Transverse colon (tissue), 4 donors: ENCODE data around the gene INO80D. TPM values are rescaled to one million over a fixed set of nuclear protein-coding genes. Genes with fewer than 3 reads are reported as not detected.

Experiments
- DNase-seq: peaks from one replicate; pipeline ENCODE4 v3.0.0-alpha.2; 2019
- H3K27ac ChIP-seq, 4 donors: fragments of 200-600 bp; sonication (generic); 2 replicates each; pipeline ENCODE4 v1.5.1; 2016 to 2018; ENCODE audit warnings: inconsistent platforms in 4 of 4
- H3K27me3 ChIP-seq: fragments of 200-600 bp; sonication (generic); 2 replicates; pipeline ENCODE4 v1.5.1; 2017; ENCODE audit warnings: inconsistent platforms
- H3K36me3 ChIP-seq, 4 donors: fragments of 200-600 bp; sonication (generic); 2 replicates each; pipeline ENCODE4 v1.5.1; 2017 to 2019; ENCODE audit warnings: inconsistent platforms in 4 of 4
- H3K4me1 ChIP-seq, 4 donors: fragments of 200-600 bp; sonication (generic); 2 replicates each; pipeline ENCODE4 v1.5.1; 2017 to 2020; ENCODE audit warnings: inconsistent platforms in 4 of 4
- H3K4me3 ChIP-seq, 4 donors: fragments of 200-600 bp; sonication (generic); 1 replicate in 1 of 4; 2 replicates in 3 of 4; pipeline versions ENCODE4 v1.5.1 to v1.6.1; 2017 to 2019; ENCODE audit warnings: inconsistent platforms in 4 of 4
- H3K9me3 ChIP-seq, 2 donors: fragments of 200-600 bp; sonication (generic); 2 replicates each; pipeline ENCODE4 v1.5.1; 2017 to 2019; ENCODE audit warnings: inconsistent platforms in 2 of 2
- CTCF ChIP-seq, 5 experiments: fragments of 200-600 bp in 3 of 5; fragments of 450-650 bp in 2 of 5; sonication (generic) in 3 of 5; IDR thresholded peaks; 1 replicate in 2 of 5; 2 replicates in 3 of 5; pipeline ENCODE4 v1.5.1; 2016 to 2017; ENCODE audit warnings: antibody characterized with exemption in 5 of 5, inconsistent platforms in 3 of 5, mild to moderate bottlenecking in 2 of 5, moderate library complexity in 1 of 5
- EP300 ChIP-seq: sonication (generic); formaldehyde crosslinking; IDR thresholded peaks from one replicate; pipeline ENCODE4 v1.6.1; 2017; ENCODE audit warnings: antibody characterized with exemption, low read depth
- POLR2A ChIP-seq: fragments of 450-650 bp; IDR thresholded peaks from one replicate; pipeline ENCODE4 v1.6.1; 2016; ENCODE audit warnings: antibody characterized with exemption, mild to moderate bottlenecking, moderate library complexity
- POLR2AphosphoS5 ChIP-seq, 3 donors: sonication (generic); formaldehyde crosslinking; IDR thresholded peaks; one replicate each; pipeline ENCODE4 v1.6.1; 2016; ENCODE audit warnings: antibody characterized with exemption in 3 of 3
- WGBS, 2 donors: methylation state at CpG; one replicate each; pipeline ENCODE4 v1.1.5; 2018; ENCODE audit warnings: low coverage in 1 of 2; 5-methylcytosine and 5-hydroxymethylcytosine counted together
- in situ Hi-C, 4 donors: fragments of 200-750 bp; cut with MboI; loops; one replicate each; pipeline versions ENCODE4 v1.15.0 to v1.15.1; 2017; ENCODE audit warnings: low sequenced_read_pairs in 3 of 4, low pct_ligation_motif_present in 1 of 4, low pct_unique_long_range_greater_than_20kb in 1 of 4
- intact Hi-C: fragments of 100-400 bp; cut with DNase I; formaldehyde crosslinking; loops from one replicate; pipeline ENCODE4 v1.15.1; 2023; ENCODE audit warnings: low total_unique reads
- total RNA-seq, 4 donors: library from RNA; depleted of rRNA; stranded (reverse); fragments of >200 nt; gene quantifications; one replicate each; pipeline ENCODE4 v1.1.0, GENCODE V29; 2016

The INO80D gene
- total RNA-seq, 4 donors from 2014 or later: 22.9 to 46.8 (median 31.2) TPM

- Histone ChIP-seq H3K27ac (no peak overlapping the region), H3K4me3 (no peak overlapping the region), H3K27me3 (no peaks in the 10 kb centered on the region), H3K9me3 (no peaks in the 10 kb centered on the region), H3K4me1 (no peaks in the 10 kb centered on the region), H3K36me3 (no peaks in the 10 kb centered on the region)
- in situ Hi-C loops: no loop called here
- DNase-seq: no peak
- intact Hi-C loops: no loop called here
- WGBS, 2 donors: 100% methylated on average over 2 of the region's 2 CpGs; no CpG with 5 or more reads in 1 of the 2 donors
- TF ChIP-seq POLR2A: no peak
- TF ChIP-seq EP300: no peak
- no peak for TF ChIP-seq CTCF (IDR thresholded peaks at IDR 0.05)
- no peak for TF ChIP-seq POLR2AphosphoS5 (IDR thresholded peaks at IDR 0.05)
Observed at GRCh38 chr2:206096876-206097275, 10.9 kb upstream of the INO80D start.

- intact Hi-C loops: no loop called here
- Histone ChIP-seq H3K4me1 (no peaks in the 10 kb centered on the region), H3K36me3 (peaks cover 0 to 3% (median 0%) of the 10 kb centered on the region in 4 donors), H3K27ac (no peak overlapping the region), H3K27me3 (no peaks in the 10 kb centered on the region), H3K4me3 (no peak overlapping the region), H3K9me3 (no peaks in the 10 kb centered on the region)
- WGBS, 2 donors: 44 to 78% methylated on average over 3 of the region's 3 CpGs
- in situ Hi-C loops: no loop called here
- TF ChIP-seq CTCF (IDR thresholded peaks at IDR 0.05) (no peak), POLR2A (no peak), EP300 (no peak)
- DNase-seq: no peak
Observed at GRCh38 chr2:206095536-206096332, 9.8 kb upstream of the INO80D start.

GRCh38 chr2:206092297-206092696 is 6.3 kb upstream of the INO80D start:
- H3K27ac ChIP-seq: no peak overlapping the region
- in situ Hi-C loops (no loop called here), intact Hi-C loops (loop anchor here (5.0 kb wide), 1 partner anchor 1020 kb away; no protein-coding TSS in a partner anchor)
- TF ChIP-seq EP300: no peak
- no peak for TF ChIP-seq POLR2A
- no peak for TF ChIP-seq CTCF (IDR thresholded peaks at IDR 0.05)
- TF ChIP-seq POLR2AphosphoS5 (IDR thresholded peaks at IDR 0.05): no peak
- no peaks in the 10 kb centered on the region for H3K9me3 ChIP-seq
- WGBS, 2 donors: 94% methylated on average over 2 of the region's 2 CpGs
- no peaks in the 10 kb centered on the region for H3K27me3 ChIP-seq
- DNase-seq: no peak
- H3K4me3 ChIP-seq: no peak overlapping the region
- H3K36me3 ChIP-seq: peaks cover 0 to 13% (median 3%) of the 10 kb centered on the region in 4 donors
- H3K4me1 ChIP-seq: peaks cover 0 to 16% (median 5%) of the 10 kb centered on the region in 4 donors

GRCh38 chr2:206088248-206088647 is 2.3 kb upstream of the INO80D start:
- in situ Hi-C loops: no loop called here

More at GRCh38 chr2:206088248-206088647, 2.3 kb upstream of the INO80D start:
- no peak overlapping the region for H3K4me3 ChIP-seq
- H3K36me3 ChIP-seq: peaks cover 0 to 13% (median 3%) of the 10 kb centered on the region in 4 donors
- H3K27me3 ChIP-seq: no peaks in the 10 kb centered on the region
- DNase-seq: no peak
- H3K4me1 ChIP-seq: peaks cover 0 to 31% (median 18%) of the 10 kb centered on the region in 4 donors
- no peaks in the 10 kb centered on the region for H3K9me3 ChIP-seq
- intact Hi-C loops: no loop called here
- TF ChIP-seq EP300 (no peak), CTCF (IDR thresholded peaks at IDR 0.05) (no peak), POLR2A (no peak), POLR2AphosphoS5 (IDR thresholded peaks at IDR 0.05) (no peak)
- no peak overlapping the region for H3K27ac ChIP-seq
